Fibroblast of lung (primary cell): Measurements from ENCODE around the gene RBP2.

Experiments used
- CTCF ChIP-seq, 2 donors: IDR thresholded peaks in 1 of 2; conservative IDR thresholded peaks in 1 of 2; 1 replicate in 1 of 2; 2 replicates in 1 of 2; pipeline ENCODE4 v1.5.1; 2011 to 2012; ENCODE audit warnings: low read length in 2 of 2, control low read depth in 1 of 2, inconsistent platforms in 1 of 2, low read depth in 1 of 2, mild to moderate bottlenecking in 1 of 2
- EZH2 ChIP-seq: IDR thresholded peaks from 2 replicates; pipeline ENCODE4 v1.5.1; 2012; ENCODE audit warnings: low read length, control low read depth, mild to moderate bottlenecking; ENCODE audit errors: missing control alignments

GRCh38 chr3:139423232-139423631, 53.1 kb downstream of the RBP2 start:
- TF ChIP-seq CTCF (conservative IDR thresholded peaks at IDR 0.05 in 1 of 2, IDR thresholded peaks at IDR 0.05 in 1 of 2; ENCODE audit: low read depth in 1 of 2, low read length in 2 of 2) = no peak
- TF ChIP-seq EZH2 = no peak
